ENCODE results near the gene FOXD3.
A peak's percentile ranks its signal among the peaks of the same experiment; 100 is the strongest.

Gene FOXD3

GRCh38 chr1:63362578-63362977 is 40.2 kb downstream of the FOXD3 start:
- DNase-seq = no peak

GRCh38 chr1:63363014-63363413 is 40.6 kb downstream of the FOXD3 start:
- no peak for DNase-seq

DNA sequence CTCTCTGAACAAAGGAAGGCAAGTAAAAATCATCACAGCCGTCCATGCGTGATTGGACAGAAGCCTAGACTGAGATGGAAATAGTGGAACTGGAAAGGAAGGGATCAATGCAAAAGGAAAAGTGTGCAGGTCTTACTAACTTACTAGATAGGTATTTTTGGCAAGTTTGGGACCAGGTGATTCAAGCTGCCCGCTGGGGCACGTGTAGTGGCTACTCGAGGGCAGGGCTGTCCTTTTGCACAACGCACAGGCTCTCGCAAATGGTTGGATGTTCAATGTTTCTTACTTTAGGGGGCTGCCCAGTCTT is 44.5 kb downstream of the FOXD3 start:
- DNase-seq = no peak

DNA sequence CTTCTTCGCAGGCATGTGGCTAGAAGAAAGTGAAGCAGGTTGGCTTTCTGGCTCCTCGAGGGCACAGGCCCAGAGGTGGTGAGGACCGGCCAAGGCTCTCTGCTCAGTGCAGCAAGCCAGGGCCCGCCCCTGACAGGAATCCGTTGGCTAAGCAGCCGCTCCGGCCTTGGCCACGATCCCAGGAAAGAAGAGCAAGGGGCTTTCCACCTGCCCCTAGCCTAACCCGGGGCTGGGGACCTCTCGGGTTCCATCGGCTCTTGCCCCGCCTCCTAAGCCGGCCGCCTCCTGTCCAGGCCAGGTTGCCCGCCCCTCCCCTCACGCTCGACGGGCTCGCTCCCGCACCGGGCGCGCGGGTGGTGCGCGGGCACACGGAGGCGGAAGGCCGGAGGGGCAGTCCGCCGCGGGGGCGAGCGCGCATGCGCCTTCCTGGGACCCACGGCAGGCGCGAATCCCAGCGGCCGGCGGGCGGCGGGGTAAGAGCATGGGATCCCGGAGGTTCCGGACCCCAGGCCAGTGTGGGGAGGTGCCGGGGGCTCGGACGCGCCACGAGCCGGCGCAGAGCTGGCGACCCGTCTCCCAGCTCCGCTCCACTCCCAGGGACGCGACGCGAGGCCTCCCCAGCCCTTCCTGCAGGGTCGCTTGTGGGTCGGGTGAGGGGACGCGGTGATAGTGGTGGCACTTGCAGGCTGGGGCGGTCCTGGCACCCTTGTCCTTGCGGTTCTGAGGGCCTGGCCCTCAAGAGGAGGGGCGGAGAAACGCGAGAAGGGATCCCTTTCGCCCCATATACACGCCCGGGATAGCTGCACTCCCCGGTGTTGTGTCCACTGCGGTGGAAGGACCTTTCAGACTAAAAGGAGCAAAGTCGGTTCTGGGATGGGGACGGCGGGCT is 45.1 kb downstream of the FOXD3 start, which contains the start of gene ALG6:
TSS of gene ALG6 (plus strand) at position 413 of the 889 bp plus-strand sequence. CDS start 3,351 bp downstream, outside the sequence.
- DNase-seq = peak; percentile 93

- DNase-seq = no peak
Observed at GRCh38 chr1:63368131-63368530, 45.8 kb downstream of the FOXD3 start.
